Activated naive CD8-positive, alpha-beta T cell treated with anti-CD3 and anti-CD28 coated beads, Interleukin-2, amount 10 ng/mL, durations not matched to agents 7 days and 5 days (primary cell): ENCODE measurements around the gene NCOA6. TPM values are rescaled to one million over a fixed set of nuclear protein-coding genes. Genes with fewer than 3 reads are reported as not detected.
A peak's percentile ranks its signal among the peaks of the same experiment; 100 is the strongest.
"Not testable (repeated sequence)": the region's sequence is repeated elsewhere in the genome, so short reads cannot be mapped to it uniquely, and the experiment has no call there.

Source experiments
- ATAC-seq: fragments of 150-1000 bp; cut with Tn5 transposase; one replicate; pipeline ENCODE4 v1.10.0; 2021; ENCODE audit warnings: low read depth, moderate library complexity
- POLR2A ChIA-PET: fragments of 350-600 bp; sonication (Branson Sonifier 250); formaldehyde crosslinking; loops from one replicate; lab custom pipeline; 2021; ENCODE audit warnings: antibody characterized with exemption; lab: Charles Lee
- DNase-seq: peaks from one replicate; pipeline ENCODE4 v3.0.0; 2021
- H3K27ac Mint-ChIP-seq: one replicate; pipeline ENCODE4 v1.8.0; 2022; ENCODE audit warnings: mild to moderate bottlenecking, mixed read lengths
- H3K27me3 Mint-ChIP-seq: one replicate; pipeline ENCODE4 v1.8.0; 2022; ENCODE audit warnings: mild to moderate bottlenecking, moderate library complexity, mixed read lengths
- H3K36me3 Mint-ChIP-seq: one replicate; pipeline ENCODE4 v1.8.0; 2021; ENCODE audit warnings: mild to moderate bottlenecking, mixed read lengths
- H3K4me1 Mint-ChIP-seq: one replicate; pipeline ENCODE4 v1.8.0; 2021; ENCODE audit warnings: mixed read lengths
- H3K4me3 Mint-ChIP-seq: one replicate; pipeline ENCODE4 v1.8.0; 2022; ENCODE audit warnings: mild to moderate bottlenecking, moderate library complexity, mixed read lengths
- H3K9me3 Mint-ChIP-seq: one replicate; pipeline ENCODE4 v1.8.0; 2021; ENCODE audit warnings: mixed read lengths
- total RNA-seq, 2 experiments: library from RNA; stranded (reverse); gene quantifications; one replicate each; pipeline ENCODE4 v1.2.3, GENCODE V29; 2021

NCOA6 gene
- total RNA-seq, 2 experiments from 2014 or later = 31.7 to 32.6 TPM

DNA sequence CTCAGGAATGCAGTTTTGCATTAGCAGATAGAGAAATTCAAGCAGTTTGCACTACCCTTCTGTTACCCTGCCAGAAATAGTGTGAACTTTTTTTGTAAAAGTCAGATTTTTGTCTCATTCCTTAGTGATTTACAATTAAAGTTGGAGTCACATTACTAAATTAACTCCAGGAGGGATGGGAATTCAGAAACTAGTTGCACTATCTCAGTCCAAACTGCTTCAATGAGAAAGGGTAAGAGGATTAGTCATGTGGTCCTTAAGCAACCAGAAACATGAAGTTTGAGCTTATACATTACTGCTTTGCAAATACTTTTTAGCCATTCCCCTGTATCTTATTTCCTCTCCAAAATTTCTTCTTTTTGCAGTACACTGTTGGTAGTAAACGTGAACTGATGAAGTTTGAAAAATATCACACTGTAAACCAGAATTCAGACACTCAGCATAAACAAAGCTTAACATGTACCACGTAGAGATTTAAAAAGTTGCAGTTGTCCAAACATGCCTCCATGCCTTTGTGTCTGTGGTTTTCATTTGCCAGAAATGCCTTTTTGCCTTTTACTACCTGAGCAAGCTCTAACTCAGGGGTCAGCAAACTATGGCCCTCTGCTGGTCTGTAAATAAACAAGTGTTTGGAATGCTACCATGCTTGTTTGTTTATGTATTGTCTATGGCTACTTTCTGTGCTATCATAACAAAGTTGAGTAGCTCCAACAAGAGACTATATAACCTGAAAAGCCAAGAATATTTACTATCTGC lies 71.6 kb downstream of the NCOA6 start:
- H3K27me3 Mint-ChIP-seq = no peaks in the 10 kb centered on the region
- ATAC-seq (no peak), DNase-seq (no peak)
- H3K27ac Mint-ChIP-seq = no peak overlapping the region
- no peak overlapping the region for H3K4me3 Mint-ChIP-seq
- peaks cover 29% of the 10 kb centered on the region for H3K36me3 Mint-ChIP-seq
- no peaks in the 10 kb centered on the region for H3K9me3 Mint-ChIP-seq
- no peaks in the 10 kb centered on the region for H3K4me1 Mint-ChIP-seq
- POLR2A ChIA-PET = no interaction called here

- DNase-seq = no peak
- Mint-ChIP-seq H3K27ac (no peak overlapping the region), H3K4me1 (no peaks in the 10 kb centered on the region), H3K9me3 (no peaks in the 10 kb centered on the region), H3K27me3 (no peaks in the 10 kb centered on the region), H3K4me3 (no peak overlapping the region), H3K36me3 (peaks cover 12% of the 10 kb centered on the region)
- POLR2A ChIA-PET = no interaction called here
- no peak for ATAC-seq
These were observed 74.0 kb downstream of the NCOA6 start for GRCh38 chr20:34751453-34751852.

- Mint-ChIP-seq H3K4me3 (no peak overlapping the region), H3K9me3 (no peaks in the 10 kb centered on the region), H3K36me3 (peaks cover 12% of the 10 kb centered on the region), H3K27ac (no peak overlapping the region), H3K4me1 (no peaks in the 10 kb centered on the region), H3K27me3 (no peaks in the 10 kb centered on the region)
- ATAC-seq = no peak
- POLR2A ChIA-PET = no interaction called here
- no peak for DNase-seq
These were observed 75.0 kb downstream of the NCOA6 start for GRCh38 chr20:34750484-34750883.

- ATAC-seq (no peak), DNase-seq (no peak)
- Mint-ChIP-seq H3K4me1 (no peaks in the 10 kb centered on the region), H3K9me3 (no peaks in the 10 kb centered on the region), H3K27ac (no peak overlapping the region), H3K36me3 (peaks cover 11% of the 10 kb centered on the region), H3K27me3 (no peaks in the 10 kb centered on the region), H3K4me3 (no peak overlapping the region)
- POLR2A ChIA-PET = no interaction called here
These were observed 76.7 kb downstream of the NCOA6 start for GRCh38 chr20:34748709-34749108.

DNA sequence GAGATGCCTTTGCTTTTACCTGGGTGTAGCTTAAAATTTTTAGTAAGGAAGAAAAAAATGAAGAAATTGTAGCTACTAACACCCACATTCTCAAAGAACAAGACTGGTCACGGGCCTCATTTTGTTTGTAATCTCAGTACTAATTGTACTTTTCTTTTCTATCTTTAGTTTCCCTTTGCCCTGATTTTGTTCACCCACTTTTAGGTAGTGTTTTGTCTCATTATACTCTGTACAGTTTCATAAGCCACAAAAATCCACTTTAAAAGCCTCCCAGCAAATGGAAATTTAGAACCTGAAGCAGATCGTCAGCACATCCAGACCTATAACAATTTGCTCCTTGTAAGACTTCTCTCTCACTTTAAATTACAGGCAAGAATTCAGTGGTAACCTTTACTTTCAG lies 78.0 kb downstream of the NCOA6 start:
- POLR2A ChIA-PET = interaction anchor here (0.6 kb wide), 1 partner anchor 413 kb away, joined by 3 read pairs; no protein-coding TSS in a partner anchor
- Mint-ChIP-seq H3K27me3 (no peaks in the 10 kb centered on the region), H3K4me1 (peaks cover 5% of the 10 kb centered on the region), H3K4me3 (no peak overlapping the region), H3K27ac (no peak overlapping the region), H3K36me3 (peaks cover 12% of the 10 kb centered on the region), H3K9me3 (no peaks in the 10 kb centered on the region)
- no peak for DNase-seq
- ATAC-seq = no peak

DNA sequence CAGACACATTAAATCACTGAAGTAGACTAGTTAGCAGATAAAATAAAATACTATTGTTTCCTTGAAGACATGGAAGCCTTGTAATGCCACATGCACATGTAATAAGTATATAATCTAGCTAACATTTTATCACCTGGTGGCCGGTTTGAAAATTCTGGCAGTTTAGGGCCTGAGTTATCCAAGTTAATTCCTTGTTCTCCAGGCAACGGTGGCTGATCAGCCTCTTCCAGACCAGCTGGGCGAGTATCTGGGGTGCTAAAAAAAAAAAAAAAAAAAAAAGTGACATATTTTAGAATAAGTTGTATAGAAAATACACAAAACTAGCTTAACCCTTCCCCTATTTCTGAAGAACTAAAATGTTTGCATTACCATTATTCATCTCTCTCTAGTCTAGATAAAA lies 78.8 kb downstream of the NCOA6 start:
- Mint-ChIP-seq H3K4me3 (no peak overlapping the region), H3K4me1 (peaks cover 5% of the 10 kb centered on the region), H3K27ac (no peak overlapping the region), H3K9me3 (no peaks in the 10 kb centered on the region), H3K27me3 (no peaks in the 10 kb centered on the region), H3K36me3 (peaks cover 18% of the 10 kb centered on the region)
- ATAC-seq (no peak), DNase-seq (no peak)
- POLR2A ChIA-PET = interaction anchor here (0.6 kb wide), 1 partner anchor 412 kb away, joined by 3 read pairs; no protein-coding TSS in a partner anchor

DNA sequence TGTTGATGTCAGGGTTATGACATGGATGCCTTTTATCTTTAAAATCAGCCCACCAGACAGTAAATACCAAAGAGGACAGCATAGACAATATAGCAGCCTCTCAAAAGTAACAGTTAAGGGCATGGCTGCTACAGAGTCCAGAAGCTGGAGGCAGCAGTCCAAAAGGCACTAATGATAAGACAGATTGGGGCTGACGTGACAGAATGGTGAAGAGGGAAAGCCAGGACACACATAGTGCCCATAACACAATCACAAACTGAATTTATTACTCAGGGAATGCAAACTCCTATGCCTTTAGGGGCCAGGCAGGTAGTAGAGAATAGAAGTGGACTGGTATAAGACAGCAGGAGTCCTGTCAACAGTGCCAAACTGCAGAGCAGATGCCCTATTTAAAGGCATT lies 80.6 kb downstream of the NCOA6 start:
- Mint-ChIP-seq H3K36me3 (peaks cover 22% of the 10 kb centered on the region), H3K4me1 (peaks cover 5% of the 10 kb centered on the region), H3K27ac (no peak overlapping the region), H3K4me3 (no peak overlapping the region), H3K9me3 (no peaks in the 10 kb centered on the region), H3K27me3 (no peaks in the 10 kb centered on the region)
- DNase-seq (no peak), ATAC-seq (no peak)
- POLR2A ChIA-PET = no interaction called here

DNA sequence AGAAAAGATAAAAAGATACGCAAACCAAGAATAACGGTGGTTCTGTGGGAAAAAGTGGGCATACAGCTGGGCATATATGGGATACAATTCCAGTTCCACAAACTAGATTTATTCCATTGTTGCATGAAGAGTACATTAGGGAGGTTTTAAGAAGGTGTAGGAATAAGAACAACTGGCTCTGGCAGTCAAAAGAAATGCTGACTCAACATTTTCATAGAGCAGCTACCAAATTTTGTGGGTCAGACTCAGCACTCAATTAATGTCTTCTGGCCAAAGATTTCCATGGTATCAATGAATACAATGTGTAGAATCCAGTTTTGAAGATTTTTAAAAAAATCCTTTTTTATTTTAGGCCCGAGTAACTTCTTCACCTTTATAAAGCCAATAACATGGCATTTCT lies 81.1 kb downstream of the NCOA6 start:
- Mint-ChIP-seq H3K4me3 (no peak overlapping the region), H3K36me3 (peaks cover 21% of the 10 kb centered on the region), H3K27ac (no peak overlapping the region), H3K4me1 (peaks cover 5% of the 10 kb centered on the region), H3K9me3 (no peaks in the 10 kb centered on the region), H3K27me3 (no peaks in the 10 kb centered on the region)
- no peak for DNase-seq
- no peak for ATAC-seq
- POLR2A ChIA-PET = no interaction called here

DNA sequence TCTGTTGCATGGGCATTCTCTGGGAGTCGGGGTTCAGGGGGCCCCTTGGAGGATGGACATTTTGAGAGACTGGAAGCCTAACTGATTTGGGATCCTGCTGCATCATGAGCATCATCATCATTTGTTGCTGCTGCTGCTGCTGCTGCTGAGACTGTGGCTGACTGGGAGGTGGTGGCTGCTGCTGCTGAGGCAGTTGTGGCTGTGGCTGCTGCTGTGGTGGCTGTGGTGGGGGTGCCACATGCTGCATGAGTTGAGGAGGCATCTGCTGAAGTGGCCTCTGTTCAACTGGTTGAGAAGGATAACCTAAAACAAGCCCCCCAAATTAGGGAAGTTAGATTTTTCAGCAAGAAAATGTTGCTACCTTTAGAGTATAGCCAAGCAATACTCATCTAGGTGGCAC lies 82.4 kb downstream of the NCOA6 start:
- DNase-seq (peak; percentile 40), ATAC-seq (peak; percentile 30)
- no peak overlapping the region for H3K27ac Mint-ChIP-seq
- H3K4me1 Mint-ChIP-seq = peaks cover 5% of the 10 kb centered on the region
- H3K36me3 Mint-ChIP-seq = peaks cover 17% of the 10 kb centered on the region
- no peaks in the 10 kb centered on the region for H3K27me3 Mint-ChIP-seq
- POLR2A ChIA-PET = no interaction called here
- H3K9me3 Mint-ChIP-seq = no peaks in the 10 kb centered on the region
- no peak overlapping the region for H3K4me3 Mint-ChIP-seq

DNA sequence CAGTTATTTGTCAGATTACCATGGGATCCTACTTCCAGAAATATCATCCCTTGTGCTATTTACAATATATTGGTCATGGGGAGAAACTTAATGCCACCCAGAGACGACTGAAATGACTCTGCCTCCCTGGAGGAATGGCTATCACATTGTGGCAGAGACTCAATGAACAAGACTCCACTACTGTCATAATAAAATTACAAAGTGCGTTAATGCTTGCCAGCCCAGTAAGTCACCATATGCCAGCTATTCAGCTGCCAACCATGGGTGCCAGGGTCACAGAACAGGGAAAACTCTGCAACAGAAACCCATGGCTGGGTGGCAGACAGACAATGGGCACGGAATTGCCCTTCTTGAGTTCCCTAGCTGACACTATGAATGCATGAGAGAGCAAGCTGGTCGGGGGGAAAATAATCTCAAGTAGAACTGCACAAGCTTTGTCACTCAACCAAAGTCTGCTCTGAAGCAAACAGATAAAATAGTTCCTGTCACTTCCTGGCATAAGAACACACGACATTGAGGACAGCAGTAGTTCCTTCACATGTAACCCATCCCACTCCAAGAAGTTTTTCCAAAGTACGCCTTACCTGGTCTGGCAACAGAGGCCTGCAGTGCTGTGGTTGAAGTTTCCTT lies 89.2 kb downstream of the NCOA6 start:
- H3K36me3 Mint-ChIP-seq = peaks cover 18% of the 10 kb centered on the region
- H3K9me3 Mint-ChIP-seq = no peaks in the 10 kb centered on the region
- H3K4me1 Mint-ChIP-seq = peaks cover 1% of the 10 kb centered on the region
- no peak overlapping the region for H3K27ac Mint-ChIP-seq
- ATAC-seq = no peak
- POLR2A ChIA-PET = no interaction called here
- no peak overlapping the region for H3K4me3 Mint-ChIP-seq
- DNase-seq = no peak
- H3K27me3 Mint-ChIP-seq = no peaks in the 10 kb centered on the region

GRCh38 chr20:34732523-34732922 lies 92.9 kb downstream of the NCOA6 start:
- Mint-ChIP-seq H3K27me3 (no peaks in the 10 kb centered on the region), H3K27ac (no peak overlapping the region), H3K36me3 (peaks cover 17% of the 10 kb centered on the region), H3K4me1 (peaks cover 1% of the 10 kb centered on the region), H3K9me3 (no peaks in the 10 kb centered on the region), H3K4me3 (no peak overlapping the region)
- no peak for ATAC-seq
- POLR2A ChIA-PET = no interaction called here
- DNase-seq = no peak

DNA sequence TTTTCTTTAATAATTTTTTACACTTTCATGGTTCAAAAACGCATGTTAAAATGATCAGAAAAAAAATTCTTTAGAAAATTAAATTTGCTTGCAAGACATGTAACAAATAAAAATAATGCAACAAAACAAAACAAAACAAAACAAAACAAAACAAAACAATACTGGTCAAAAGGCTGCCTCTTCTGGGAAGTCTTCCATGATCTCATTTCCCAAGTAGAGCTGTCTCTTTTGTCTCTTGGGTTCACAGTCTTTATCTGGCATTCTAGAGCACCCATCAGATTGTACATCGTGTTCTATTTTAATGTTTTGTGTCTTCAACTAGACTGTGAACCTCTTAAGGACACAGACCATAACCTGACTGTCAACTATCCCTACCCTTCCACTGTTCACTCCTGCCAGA lies 96.0 kb downstream of the NCOA6 start:
- Mint-ChIP-seq H3K27me3 (no peaks in the 10 kb centered on the region), H3K9me3 (no peaks in the 10 kb centered on the region), H3K36me3 (peaks cover 25% of the 10 kb centered on the region), H3K4me3 (no peak overlapping the region), H3K27ac (no peak overlapping the region), H3K4me1 (peaks cover 1% of the 10 kb centered on the region)
- ATAC-seq (no peak), DNase-seq (no peak)
- POLR2A ChIA-PET = interaction anchor here (0.5 kb wide), 1 partner anchor 257 kb away, joined by 6 read pairs; no protein-coding TSS in a partner anchor

- peaks cover 17% of the 10 kb centered on the region for H3K36me3 Mint-ChIP-seq
These were observed 101.3 kb downstream of the NCOA6 start for GRCh38 chr20:34724172-34724571.

DNA sequence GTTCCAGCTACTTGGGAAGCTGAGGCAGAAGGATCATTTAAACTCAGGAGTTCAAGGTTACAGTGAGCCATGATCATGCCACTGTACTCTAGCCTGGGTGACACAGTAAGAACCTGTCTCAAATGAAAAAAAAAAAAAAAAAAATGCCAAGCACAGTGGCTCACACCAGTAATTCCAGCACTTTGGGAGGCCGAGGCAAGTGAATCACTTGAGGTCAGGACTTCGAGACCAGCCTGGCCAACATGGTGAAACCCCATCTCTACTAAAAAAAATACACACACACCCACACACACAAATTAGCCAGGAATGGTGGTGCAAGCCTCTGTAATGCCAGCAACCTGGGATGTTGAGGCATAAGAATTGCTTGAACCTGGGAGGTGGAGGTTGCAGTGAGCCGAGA lies 102.9 kb downstream of the NCOA6 start:
- H3K9me3 Mint-ChIP-seq, DNase-seq, H3K4me3 Mint-ChIP-seq, ATAC-seq, H3K4me1 Mint-ChIP-seq, H3K27me3 Mint-ChIP-seq, H3K27ac Mint-ChIP-seq: not testable (repeated sequence)
- H3K36me3 Mint-ChIP-seq = peaks cover 17% of the 10 kb centered on the region
- POLR2A ChIA-PET = interaction anchor here (0.7 kb wide), 1 partner anchor 266 kb away, joined by 4 read pairs; no protein-coding TSS in a partner anchor

More at GRCh38 chr20:34724172-34724571, 101.3 kb downstream of the NCOA6 start:
- DNase-seq = no peak
- no peak for ATAC-seq
- Mint-ChIP-seq H3K27me3 (no peaks in the 10 kb centered on the region), H3K4me3 (no peak overlapping the region), H3K9me3 (no peaks in the 10 kb centered on the region), H3K4me1 (no peaks in the 10 kb centered on the region), H3K27ac (no peak overlapping the region)
- POLR2A ChIA-PET = no interaction called here
